ENCODE data around the gene ANKRD45.
"Not testable (repeated sequence)": the region's sequence is repeated elsewhere in the genome, so short reads cannot be mapped to it uniquely, and the experiment has no call there.

The ANKRD45 gene, protein sequence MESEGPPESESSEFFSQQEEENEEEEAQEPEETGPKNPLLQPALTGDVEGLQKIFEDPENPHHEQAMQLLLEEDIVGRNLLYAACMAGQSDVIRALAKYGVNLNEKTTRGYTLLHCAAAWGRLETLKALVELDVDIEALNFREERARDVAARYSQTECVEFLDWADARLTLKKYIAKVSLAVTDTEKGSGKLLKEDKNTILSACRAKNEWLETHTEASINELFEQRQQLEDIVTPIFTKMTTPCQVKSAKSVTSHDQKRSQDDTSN

DNA sequence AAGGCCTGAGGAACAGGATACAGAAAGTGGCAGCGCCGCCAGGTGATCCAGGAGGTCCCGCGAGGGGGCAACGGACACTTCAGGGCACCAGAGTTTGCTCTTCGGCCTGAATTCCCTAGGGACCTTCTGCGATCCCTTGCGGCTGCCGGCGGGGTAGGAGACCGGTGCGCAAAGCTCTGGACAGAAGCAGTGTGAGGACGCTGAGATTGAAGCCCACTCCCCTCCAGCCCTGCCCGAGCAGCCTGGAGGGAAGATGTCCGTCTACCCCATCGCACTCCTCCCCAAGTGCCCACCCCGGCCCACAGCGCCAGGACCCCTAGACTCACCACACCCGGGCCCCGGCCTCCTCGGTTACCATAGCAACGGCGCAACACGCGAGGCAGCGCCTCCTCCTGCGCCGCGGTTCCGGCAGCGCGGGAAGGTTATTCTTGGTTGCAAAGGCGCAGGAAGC, at the start of gene ANKRD45:
TSS of gene ANKRD45 (minus strand) at position 361 of the 451 bp plus-strand sequence. CDS start 10,433 bp downstream, outside the sequence.
- DNase-seq (ENCODE audit: low read depth, low spot score): no peak

DNA sequence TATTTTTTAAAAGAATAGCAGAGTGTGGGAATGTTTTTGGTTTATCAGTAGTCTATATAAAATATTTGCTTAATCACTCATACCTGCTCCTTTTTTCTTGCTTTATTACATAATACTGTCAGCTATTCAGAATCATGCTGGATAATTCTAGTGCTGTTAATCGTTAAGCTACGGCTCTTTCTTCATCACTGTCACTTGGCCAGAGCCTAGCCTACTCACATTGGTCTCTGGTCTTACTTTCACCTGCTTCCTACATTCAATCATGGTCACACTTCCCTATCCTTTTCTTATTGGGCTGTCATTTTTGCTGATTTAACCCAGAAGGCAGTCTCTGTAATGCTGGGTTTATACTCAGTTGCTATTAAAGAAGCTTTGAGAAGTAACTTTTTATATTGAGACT, 47.6 kb upstream of the ANKRD45 start:
- DNase-seq (ENCODE audit: low read depth, low spot score): no peak

DNA sequence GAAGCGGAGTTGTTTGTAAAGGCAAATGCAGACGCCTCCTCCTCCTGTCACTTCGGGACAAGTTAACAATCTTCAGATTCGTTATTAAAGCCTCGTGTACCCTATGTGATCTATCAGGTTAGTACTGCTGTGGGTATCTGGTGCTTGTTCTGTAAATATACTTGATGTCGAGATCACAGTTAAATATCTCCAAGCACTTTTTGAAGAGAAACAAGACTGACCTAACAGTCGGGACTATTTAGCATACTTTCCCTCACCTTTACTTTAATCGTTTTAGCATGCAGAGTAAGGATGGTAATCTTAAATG, 45.8 kb upstream of the ANKRD45 start:
- no peak for DNase-seq (ENCODE audit: low read depth, low spot score)

DNA sequence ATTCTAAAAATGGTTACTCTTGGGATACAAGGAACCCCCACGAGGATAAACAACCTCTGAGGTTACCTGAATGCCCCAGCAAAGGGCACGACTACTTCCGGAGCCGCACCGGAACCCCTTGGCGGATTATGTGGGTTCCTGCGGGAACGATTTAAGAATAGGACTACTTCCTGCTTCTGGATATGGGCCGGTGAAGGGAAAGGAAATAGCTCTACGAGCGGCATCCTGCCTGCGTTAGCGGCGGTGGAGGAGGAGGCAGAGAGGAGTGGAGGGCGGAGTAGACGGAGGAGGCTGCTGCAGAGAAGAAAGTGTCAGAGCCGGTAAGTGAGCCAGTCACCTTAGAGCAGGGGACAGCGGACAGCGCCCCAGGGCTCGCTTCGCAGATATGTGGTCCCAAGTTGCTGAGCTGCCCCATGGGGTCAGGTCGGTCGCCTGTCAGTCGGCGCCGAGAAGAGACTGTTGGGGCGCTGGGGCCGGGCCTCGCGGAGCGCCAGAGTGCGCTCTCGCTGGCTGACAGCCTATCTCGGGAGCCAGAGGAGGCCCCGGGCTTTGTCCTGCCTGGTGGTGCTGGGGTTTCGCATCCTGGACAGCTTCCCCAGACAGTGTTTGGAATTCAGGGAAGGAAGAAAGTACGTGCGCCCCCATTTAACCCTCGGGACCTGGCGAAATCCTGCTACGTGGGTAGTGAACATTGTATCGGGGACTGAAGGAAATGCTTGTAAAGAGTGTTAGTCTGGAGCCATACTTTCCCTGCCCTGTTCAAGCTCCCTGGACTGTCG, 45.3 kb upstream of the ANKRD45 start, which contains the start of gene KLHL20:
TSS of gene KLHL20 (plus strand) at position 223 of the 779 bp plus-strand sequence. CDS start 1,063 bp downstream, outside the sequence.
- DNase-seq (ENCODE audit: low read depth, low spot score): peak; percentile 70

DNA sequence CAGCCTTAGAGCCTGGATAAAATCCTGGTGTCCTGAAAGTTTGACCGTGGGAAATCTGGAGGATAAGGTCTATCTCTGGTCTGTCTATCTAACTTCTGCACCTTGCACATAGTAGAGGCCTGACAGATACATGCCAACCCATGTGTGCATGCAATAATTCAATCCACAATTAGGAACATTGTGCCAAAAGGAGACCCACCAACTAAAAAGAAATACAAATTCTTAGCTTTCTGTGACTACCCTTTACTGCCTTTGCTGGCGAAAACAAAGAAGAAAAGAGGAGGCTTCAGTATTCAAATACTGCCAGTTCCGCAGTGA, 44.7 kb upstream of the ANKRD45 start:
- no peak for DNase-seq (ENCODE audit: low read depth, low spot score)

DNA sequence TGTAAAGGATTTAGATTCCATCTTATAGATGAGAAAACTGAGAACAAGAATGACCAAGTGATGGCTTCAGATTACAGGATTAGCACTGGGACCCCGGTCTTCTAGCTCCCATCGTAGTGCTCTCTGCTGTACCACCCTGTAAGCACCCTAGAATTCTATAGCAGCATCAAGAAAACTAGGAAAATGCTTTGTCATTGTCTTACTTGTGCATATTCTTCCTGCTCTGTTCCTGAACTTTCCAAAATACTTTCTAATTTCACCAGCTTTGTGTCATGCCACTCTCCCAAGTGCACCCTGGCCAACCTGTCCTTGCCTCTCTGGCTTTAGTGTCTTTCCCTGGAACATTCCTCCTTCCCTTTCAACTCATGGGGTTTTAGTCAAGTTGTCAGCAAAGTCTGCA, 39.1 kb upstream of the ANKRD45 start:
- no peak for DNase-seq (ENCODE audit: low read depth, low spot score)

DNA sequence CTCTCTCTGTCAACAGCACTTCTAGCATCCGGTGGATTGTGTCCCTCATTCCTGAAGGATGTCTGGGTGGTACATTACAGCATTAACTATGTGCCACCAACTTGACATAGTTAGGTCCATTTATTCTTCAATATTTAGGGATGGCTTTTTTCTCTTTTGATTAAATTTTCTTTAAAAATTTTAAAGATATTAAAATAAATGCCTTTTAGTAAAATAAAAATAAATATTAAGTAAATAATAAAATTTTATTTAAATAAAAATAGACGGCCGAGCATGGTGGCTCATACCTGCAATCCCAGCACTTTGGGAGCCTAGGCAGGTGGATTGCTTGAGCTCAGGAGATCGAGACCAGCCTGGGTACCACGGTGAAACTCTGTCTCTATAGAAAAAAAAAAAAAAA, 35.5 kb upstream of the ANKRD45 start:
- DNase-seq (ENCODE audit: low read depth, low spot score): no peak

DNA sequence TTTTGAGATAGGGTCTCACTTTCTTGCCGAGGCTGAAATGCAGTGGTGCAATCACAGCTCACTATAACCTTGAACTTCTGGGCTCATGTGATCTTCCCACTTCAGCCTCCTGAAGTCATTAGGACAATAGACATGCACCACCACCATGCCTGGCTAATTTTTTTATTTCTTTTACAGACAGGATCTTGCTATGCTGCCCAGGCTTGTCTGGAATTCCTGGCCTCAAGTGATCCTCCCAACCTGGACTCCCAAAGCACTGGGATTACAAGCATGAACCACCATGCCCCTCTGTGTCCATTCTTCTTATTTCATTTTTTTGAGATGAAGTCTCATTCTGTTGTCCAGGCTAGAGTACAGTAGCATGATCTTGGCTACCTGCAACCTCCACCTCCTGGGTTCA, 33.1 kb upstream of the ANKRD45 start:
- DNase-seq (ENCODE audit: low read depth, low spot score): no peak

DNA sequence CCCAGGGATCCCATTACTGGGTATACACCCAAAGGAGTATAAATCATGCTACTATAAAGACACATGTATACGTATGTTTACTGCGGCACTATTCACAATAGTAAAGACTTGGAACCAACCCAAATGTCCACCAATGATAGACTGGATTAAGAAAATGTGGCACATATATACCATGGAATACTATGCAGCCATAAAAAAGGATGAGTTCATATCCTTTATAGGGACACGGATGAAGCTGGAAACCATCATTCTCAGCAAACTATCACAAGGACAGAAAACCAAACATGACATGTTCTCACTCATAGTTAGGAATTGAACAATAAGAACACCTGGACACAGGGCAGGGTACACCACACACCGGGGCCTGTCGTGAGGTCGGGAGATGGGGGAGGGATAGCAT, 31.6 kb upstream of the ANKRD45 start:
- not testable (repeated sequence) for DNase-seq (ENCODE audit: low read depth, low spot score)

DNA sequence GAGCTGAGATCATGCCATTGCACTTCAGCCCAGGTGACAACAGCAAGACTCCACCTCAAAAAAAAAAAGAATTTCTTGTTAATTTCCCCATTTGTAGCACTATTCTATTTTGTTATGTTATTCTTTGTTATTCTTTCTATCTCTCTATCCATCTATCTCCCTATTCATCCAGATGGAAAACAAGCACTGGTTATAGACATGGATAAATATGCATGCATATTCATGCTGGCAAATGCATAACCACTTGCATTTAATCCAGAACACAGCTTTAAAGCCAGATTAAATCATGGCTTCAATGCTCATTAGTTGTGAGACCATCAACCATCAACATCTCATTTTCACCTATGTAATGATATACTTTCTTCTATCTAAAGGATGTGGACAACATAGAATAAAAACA, 23.6 kb upstream of the ANKRD45 start:
- DNase-seq (ENCODE audit: low read depth, low spot score): no peak

DNA sequence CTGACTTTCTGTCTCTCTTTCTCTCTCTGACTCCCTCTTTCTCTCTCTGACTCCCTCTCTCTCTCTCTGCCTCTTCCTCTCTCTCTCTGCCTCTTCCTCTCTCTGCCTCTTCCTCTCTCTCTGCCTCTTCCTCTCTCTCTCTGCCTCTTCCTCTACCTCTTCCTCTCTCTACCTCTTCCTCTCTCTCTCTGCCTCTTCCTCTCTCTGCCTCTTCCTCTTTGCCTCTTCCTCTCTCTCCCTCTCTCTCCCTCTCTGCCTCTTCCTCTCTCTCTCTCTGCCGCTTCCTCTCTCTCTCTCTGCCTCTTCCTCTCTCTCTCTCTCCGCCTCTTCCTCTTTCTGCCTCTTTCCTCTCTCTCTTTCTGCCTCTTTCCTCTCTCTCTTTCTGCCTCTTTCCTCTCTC, 18.6 kb upstream of the ANKRD45 start:
- no peak for DNase-seq (ENCODE audit: low read depth, low spot score)

DNA sequence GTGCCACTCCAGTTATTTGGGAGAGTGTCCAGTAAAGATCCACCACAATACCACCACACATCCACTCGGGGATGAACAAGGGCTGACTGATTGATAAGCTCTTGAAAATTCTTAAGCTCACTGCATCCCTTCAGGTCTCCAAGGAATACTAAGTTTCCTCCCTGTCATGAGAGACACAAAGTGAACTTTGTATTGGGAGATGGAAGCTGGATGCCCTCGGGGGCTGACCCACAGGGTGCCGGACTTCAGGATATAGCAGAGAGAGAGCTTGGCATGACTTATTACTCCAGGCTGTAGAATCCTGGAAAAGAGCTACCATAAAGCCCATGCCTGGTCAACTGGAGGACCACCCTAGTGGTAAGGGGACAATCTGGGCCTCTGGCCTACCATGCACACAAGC, 15.5 kb upstream of the ANKRD45 start:
- not testable (repeated sequence) for DNase-seq (ENCODE audit: low read depth, low spot score)

DNA sequence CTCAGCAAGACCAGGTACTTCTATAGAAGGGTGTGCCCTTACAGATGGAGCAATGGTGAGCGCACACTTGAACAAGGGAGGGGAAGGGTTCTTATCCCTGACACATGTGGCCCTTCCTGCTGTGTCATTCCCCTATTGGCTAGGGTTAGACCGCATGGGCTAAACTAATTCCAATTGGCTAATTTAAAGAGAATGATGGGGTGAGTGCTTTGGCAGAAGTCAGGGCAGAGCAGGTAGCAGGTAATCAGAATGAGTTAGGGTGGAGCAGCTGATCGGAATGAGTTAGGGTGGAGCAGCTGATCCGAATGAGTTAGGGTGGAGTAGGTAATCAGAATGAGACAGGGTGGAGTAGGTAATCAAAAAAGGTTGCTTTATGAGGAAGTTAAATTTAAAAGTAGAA, 14.2 kb upstream of the ANKRD45 start:
- not testable (repeated sequence) for DNase-seq (ENCODE audit: low read depth, low spot score)

DNA sequence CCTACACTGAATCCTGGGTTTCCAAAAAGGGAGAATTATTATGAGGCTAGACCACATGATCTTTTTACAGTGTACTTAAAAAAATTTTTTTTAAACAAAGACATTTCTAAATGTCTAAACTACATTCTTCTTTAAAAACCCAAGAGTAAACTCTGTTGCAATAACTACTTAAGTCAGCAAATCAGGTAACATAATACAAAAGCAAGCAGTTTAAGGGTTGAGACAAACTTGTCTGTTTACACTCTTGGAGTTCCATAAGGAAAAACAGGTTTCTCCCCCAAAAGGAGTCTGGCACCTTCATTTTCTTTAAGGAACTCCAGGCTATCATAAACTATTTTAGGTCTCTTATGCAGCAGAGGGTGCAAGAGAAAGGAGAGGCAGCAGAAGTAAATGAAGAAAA, 12.5 kb upstream of the ANKRD45 start:
- no peak for DNase-seq (ENCODE audit: low read depth, low spot score)

DNA sequence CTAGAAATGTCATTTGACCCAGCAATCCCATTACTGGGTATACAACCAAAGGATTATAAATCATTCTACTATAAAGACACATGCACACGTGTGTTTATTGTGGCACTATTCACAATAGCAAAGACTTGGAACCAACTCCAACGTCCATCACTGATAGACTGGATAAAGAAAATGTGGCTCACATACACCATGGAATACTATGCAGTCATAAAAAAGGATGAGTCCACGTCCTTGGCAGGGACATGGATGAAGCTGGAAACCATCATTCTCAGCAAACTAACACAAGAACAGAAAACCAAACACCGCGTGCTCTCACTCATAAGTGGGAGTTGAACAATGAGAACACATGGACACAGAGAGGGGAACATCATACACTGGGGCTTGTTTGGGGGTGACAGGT, 10.5 kb upstream of the ANKRD45 start:
- not testable (repeated sequence) for DNase-seq (ENCODE audit: low read depth, low spot score)

DNA sequence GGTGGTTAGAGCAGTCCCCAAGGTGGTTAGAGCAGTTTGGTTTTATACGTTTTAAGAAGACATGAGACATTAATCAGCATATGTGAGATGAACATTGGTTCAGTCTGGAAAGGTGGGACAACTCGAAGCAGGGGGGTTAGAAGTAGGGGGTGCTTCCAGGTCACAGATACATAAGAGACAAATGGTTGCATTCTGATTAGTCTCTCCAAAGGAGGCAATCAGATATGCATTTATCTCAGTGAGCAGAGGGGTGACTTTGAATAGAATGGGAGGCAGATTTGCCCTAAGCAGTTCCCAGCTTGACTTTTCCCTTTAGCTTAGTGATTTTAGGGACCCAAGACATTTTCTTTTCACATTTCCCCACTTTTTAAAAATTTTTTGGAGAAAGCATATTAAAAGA, 4.8 kb upstream of the ANKRD45 start:
- DNase-seq (ENCODE audit: low read depth, low spot score): not testable (repeated sequence)

DNA sequence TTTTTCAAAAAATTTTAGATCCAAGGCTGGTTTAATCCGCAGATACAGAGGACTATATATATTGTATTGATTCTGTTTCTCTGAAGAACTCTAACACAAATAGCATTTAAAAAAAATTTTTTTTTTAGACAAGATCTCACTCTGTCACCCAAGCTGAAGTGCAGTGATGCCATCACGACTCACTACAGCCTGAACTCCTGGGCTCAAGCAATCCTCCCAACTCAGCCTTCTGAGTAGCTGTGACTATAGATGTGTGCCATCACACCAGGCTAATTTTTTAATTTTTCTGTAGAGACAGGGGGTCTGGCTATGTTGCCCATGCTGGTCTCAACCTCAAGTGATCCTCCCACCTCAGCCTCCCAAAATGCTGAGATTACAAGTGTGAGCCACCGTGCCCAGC, 3.0 kb downstream of the ANKRD45 start:
- no peak for DNase-seq (ENCODE audit: low read depth, low spot score)

DNA sequence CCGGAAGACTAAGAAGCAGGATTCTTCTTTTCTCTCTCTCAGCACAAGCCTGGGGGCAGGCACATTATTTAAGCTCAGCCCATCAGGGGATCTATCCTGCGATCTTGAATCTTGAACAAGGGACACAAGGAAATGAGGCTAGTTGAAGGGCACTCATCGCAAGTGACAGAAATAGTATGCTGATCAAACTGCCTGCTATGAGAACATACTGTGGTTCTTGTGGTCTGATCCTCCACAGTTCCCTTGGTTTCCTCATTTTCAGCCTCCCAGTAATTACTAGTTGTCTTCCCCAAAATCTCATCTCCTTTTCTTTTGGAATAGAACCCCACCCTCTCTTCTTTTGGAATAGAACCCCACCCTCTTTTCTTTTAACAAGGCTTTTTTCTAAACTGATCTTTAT, 6.5 kb downstream of the ANKRD45 start:
- no peak for DNase-seq (ENCODE audit: low read depth, low spot score)

DNA sequence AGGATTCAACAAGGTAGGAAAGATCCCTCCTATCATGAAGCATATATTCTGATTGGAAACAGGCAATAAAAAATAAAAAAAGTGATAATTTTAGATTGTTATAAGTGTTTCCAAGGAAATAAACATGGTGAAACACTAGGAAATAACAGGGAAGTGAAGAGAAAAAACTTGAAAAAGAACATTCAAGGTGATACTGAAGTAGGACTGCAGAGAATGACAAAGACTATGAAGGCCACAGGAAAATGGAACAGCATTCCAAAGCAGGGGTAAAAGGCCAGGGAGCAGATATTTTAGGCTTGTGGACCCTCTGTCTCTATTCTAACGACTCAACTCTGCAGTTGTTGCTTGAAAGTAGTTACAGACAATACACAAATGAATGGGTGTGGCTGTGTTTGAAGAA, 7.9 kb downstream of the ANKRD45 start:
- no peak for DNase-seq (ENCODE audit: low read depth, low spot score)

DNA sequence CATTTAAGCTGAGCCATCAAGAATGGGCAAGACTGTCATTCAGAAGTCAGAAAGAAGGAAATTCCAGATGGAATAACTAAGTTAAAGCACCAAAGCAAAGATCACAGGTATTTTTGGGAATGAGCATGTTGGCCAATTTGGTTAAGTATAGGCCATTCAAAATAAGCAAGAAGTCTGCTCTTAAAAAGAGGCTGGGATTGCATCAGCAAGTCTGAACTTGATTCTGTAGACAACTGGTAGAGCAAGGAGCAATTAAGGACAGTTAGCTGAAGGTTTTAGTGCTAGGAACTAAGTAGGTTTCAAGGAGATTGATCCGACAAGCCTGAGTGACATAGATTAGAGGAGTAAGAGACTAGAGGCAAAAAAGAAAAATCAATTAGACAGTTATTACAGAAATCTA, 8.4 kb downstream of the ANKRD45 start:
- no peak for DNase-seq (ENCODE audit: low read depth, low spot score)

DNA sequence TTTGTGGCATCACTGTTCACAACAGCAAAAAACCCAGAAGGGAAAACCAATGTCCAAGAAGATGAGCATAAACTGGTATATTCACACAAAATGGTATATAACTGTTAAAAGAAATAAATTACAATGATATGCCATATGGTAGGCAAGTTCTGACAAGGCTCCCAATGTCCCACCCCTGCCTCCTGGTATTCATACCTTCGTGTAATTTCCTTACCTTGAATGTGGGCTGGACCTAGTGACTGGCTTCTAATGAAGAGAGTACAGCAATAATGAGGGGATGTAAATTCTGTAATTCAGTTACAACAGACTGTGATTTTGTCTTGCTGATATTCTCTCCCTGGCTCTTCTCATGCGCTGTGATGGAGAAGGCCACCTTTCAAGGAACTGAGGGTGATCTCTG, 9.3 kb downstream of the ANKRD45 start:
- DNase-seq (ENCODE audit: low read depth, low spot score): no peak

DNA sequence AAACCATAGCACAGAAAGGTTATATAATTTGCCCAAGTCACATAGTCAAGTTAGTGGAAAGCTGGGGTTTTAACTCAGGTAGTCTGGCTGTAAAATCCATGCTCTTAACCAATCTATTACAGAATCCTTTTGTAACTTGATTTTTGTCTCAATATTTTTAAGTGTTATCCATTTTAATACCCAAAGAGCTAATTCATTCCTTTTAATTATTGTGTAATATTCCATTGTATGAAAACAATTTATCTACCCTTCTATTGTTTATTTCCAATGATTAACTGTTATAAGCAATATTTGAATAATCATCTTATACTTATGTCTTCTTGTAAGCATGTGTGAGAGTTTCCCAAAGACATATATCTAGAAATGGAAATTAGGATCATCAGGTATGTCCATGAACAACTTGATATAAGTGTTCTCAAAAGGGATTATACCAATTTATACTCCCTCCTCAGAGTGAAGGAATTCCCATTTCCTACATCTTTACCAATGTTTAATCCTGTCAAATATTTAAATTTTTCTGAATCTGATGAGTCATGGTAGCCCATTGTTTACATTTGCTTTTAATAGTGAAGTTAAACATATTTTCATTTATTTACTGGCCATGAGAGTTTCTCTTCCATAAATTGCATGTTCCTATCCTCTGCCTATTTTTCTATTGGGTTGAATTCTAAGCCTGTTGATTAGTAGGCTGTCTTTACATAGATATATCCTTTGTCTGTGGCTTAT, 20.6 kb downstream of the ANKRD45 start:
- no peak for DNase-seq (ENCODE audit: low read depth, low spot score)

DNA sequence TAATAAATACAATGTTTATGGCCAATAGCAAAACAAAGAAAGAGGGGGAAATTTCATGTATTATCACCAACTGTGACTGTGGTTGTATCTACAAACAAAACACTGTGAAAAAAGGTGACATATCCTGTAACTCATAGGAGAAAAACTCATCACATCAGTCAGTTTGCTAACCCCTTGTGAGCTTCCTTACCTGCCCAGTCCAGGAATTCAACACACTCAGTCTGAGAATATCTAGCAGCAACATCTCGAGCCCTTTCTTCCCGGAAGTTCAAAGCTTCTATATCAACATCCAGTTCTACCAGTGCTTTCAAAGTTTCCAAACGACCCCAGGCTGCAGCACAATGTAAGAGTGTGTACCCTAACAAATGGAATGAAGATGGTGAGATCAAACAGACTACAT, 23.0 kb downstream of the ANKRD45 start:
- no peak for DNase-seq (ENCODE audit: low read depth, low spot score)

Measured in activated naive CD8-positive, alpha-beta T cell treated with anti-CD3 and anti-CD28 coated beads, Interleukin-2, amount 50 U/mL, for 16 hours (primary cell).